Transverse colon (tissue), 4 donors: ENCODE data around the gene RALGAPA2.

Source experiments
- CTCF ChIP-seq, 5 experiments: fragments of 200-600 bp in 3 of 5; fragments of 450-650 bp in 2 of 5; sonication (generic) in 3 of 5; IDR thresholded peaks; 1 replicate in 2 of 5; 2 replicates in 3 of 5; pipeline ENCODE4 v1.5.1; 2016 to 2017; ENCODE audit warnings: antibody characterized with exemption in 5 of 5, inconsistent platforms in 3 of 5, mild to moderate bottlenecking in 2 of 5, moderate library complexity in 1 of 5
- EP300 ChIP-seq: sonication (generic); formaldehyde crosslinking; IDR thresholded peaks from one replicate; pipeline ENCODE4 v1.6.1; 2017; ENCODE audit warnings: antibody characterized with exemption, low read depth
- POLR2A ChIP-seq: fragments of 450-650 bp; IDR thresholded peaks from one replicate; pipeline ENCODE4 v1.6.1; 2016; ENCODE audit warnings: antibody characterized with exemption, mild to moderate bottlenecking, moderate library complexity
- POLR2AphosphoS5 ChIP-seq, 3 donors: sonication (generic); formaldehyde crosslinking; IDR thresholded peaks; one replicate each; pipeline ENCODE4 v1.6.1; 2016; ENCODE audit warnings: antibody characterized with exemption in 3 of 3

GRCh38 chr20:20632644-20633043 is 79.8 kb downstream of the RALGAPA2 start:
- TF ChIP-seq CTCF (IDR thresholded peaks at IDR 0.05) (no peak), POLR2A (no peak), POLR2AphosphoS5 (IDR thresholded peaks at IDR 0.05) (no peak), EP300 (no peak)
